H9 (cell line): Measurements from ENCODE around the gene TMED10. TPM values are rescaled to one million over a fixed set of nuclear protein-coding genes. Genes with fewer than 3 reads are reported as not detected.

Experiments used
- DNase-seq: peaks from one replicate; pipeline ENCODE4 v3.0.0-alpha.2; 2017
- H2AFZ ChIP-seq: one replicate; pipeline ENCODE4 v1.6.1; 2013; ENCODE audit warnings: mild to moderate bottlenecking, low read length, control low read depth, moderate library complexity
- H2AK5ac ChIP-seq: 2 replicates; pipeline ENCODE4 v1.6.1; 2013; ENCODE audit warnings: low read length, control low read depth, mixed read lengths; ENCODE audit not compliant: insufficient read length
- H2BK120ac ChIP-seq: one replicate; pipeline ENCODE4 v1.6.1; 2013; ENCODE audit warnings: low read depth, mild to moderate bottlenecking, low read length, control low read depth, inconsistent platforms; ENCODE audit not compliant: poor library complexity, severe bottlenecking
- H2BK12ac ChIP-seq: 2 replicates; pipeline ENCODE4 v1.6.1; 2013; ENCODE audit warnings: low read length, control low read depth, mixed read lengths, low read depth; ENCODE audit not compliant: insufficient read length
- H2BK15ac ChIP-seq: 2 replicates; pipeline ENCODE4 v1.6.1; 2013; ENCODE audit warnings: low read depth, low read length, control low read depth
- H2BK20ac ChIP-seq: one replicate; pipeline ENCODE4 v1.6.1; 2013; ENCODE audit warnings: low read depth, mild to moderate bottlenecking, low read length, control low read depth, inconsistent platforms; ENCODE audit not compliant: poor library complexity, severe bottlenecking
- H2BK5ac ChIP-seq: 2 replicates; pipeline ENCODE4 v1.6.1; 2013; ENCODE audit warnings: low read length, control low read depth, mixed read lengths; ENCODE audit not compliant: insufficient read length
- H3K14ac ChIP-seq: 2 replicates; pipeline ENCODE4 v1.6.1; 2013; ENCODE audit warnings: low read length, control low read depth; ENCODE audit not compliant: insufficient read depth
- H3K18ac ChIP-seq: 2 replicates; pipeline ENCODE4 v1.6.1; 2013; ENCODE audit warnings: low read depth, mild to moderate bottlenecking, mixed read lengths, low read length, control low read depth; ENCODE audit not compliant: insufficient read length
- H3K23ac ChIP-seq: 2 replicates; pipeline ENCODE4 v1.6.1; 2013; ENCODE audit warnings: low read length, control low read depth, mixed read lengths, low read depth; ENCODE audit not compliant: insufficient read length
- H3K23me2 ChIP-seq: 2 replicates; pipeline ENCODE4 v1.6.1; 2013; ENCODE audit warnings: low read depth, mild to moderate bottlenecking, mixed read lengths, low read length, control low read depth; ENCODE audit not compliant: insufficient read length, poor library complexity, severe bottlenecking
- H3K27ac ChIP-seq: 2 replicates; pipeline ENCODE4 v1.5.1; 2013; ENCODE audit warnings: low read length, control low read depth, mixed read lengths, low read depth; ENCODE audit not compliant: insufficient read length
- H3K27me3 ChIP-seq: 2 replicates; pipeline ENCODE4 v1.6.1; 2013; ENCODE audit warnings: low read length, control low read depth, inconsistent platforms; ENCODE audit not compliant: insufficient read depth
- H3K4ac ChIP-seq: 2 replicates; pipeline ENCODE4 v1.6.1; 2013; ENCODE audit warnings: low read depth, mild to moderate bottlenecking, control low read depth, inconsistent platforms, low read length, moderate library complexity
- H3K4me1 ChIP-seq: 2 replicates; pipeline ENCODE4 v1.6.1; 2013; ENCODE audit warnings: low read length, control low read depth, inconsistent platforms; ENCODE audit not compliant: insufficient read depth
- H3K4me2 ChIP-seq: 2 replicates; pipeline ENCODE4 v1.6.1; 2013; ENCODE audit warnings: low read length, control low read depth, mixed read lengths; ENCODE audit not compliant: insufficient read length, insufficient read depth
- H3K56ac ChIP-seq: 2 replicates; pipeline ENCODE4 v1.6.1; 2013; ENCODE audit warnings: low read depth, mild to moderate bottlenecking, mixed read lengths, low read length, control low read depth; ENCODE audit not compliant: insufficient read length
- H3K79me1 ChIP-seq: 2 replicates; pipeline ENCODE4 v1.6.1; 2013; ENCODE audit warnings: low read depth, mild to moderate bottlenecking, moderate library complexity, low read length, control low read depth, inconsistent platforms; ENCODE audit not compliant: insufficient read depth, poor library complexity, severe bottlenecking
- H3K79me2 ChIP-seq: 2 replicates; pipeline ENCODE4 v1.6.1; 2013; ENCODE audit warnings: low read length, control low read depth, inconsistent platforms; ENCODE audit not compliant: insufficient read depth
- H3K9ac ChIP-seq: 2 replicates; pipeline ENCODE4 v1.6.1; 2013; ENCODE audit warnings: low read length, control low read depth, mixed read lengths; ENCODE audit not compliant: insufficient read length; ENCODE audit errors: extremely low read depth
- H3K9me3 ChIP-seq: one replicate; pipeline ENCODE4 v1.6.1; 2013; ENCODE audit warnings: low read depth, low read length, inconsistent platforms; ENCODE audit not compliant: control insufficient read depth
- H3T11ph ChIP-seq: one replicate; pipeline ENCODE4 v1.6.1; 2013; ENCODE audit warnings: mild to moderate bottlenecking, low read length, control low read depth, inconsistent platforms
- H4K20me1 ChIP-seq: one replicate; pipeline ENCODE4 v1.6.1; 2013; ENCODE audit not compliant: control insufficient read depth, insufficient read length, insufficient read depth
- H4K5ac ChIP-seq: 2 replicates; pipeline ENCODE4 v1.6.1; 2013; ENCODE audit warnings: low read depth, mild to moderate bottlenecking, mixed read lengths, low read length, control low read depth; ENCODE audit not compliant: insufficient read length
- H4K8ac ChIP-seq: replicated peaks from 2 replicates; pipeline ENCODE4 v1.6.1; 2013; ENCODE audit warnings: low read length, control low read depth, mixed read lengths, low read depth; ENCODE audit not compliant: insufficient read length
- H4K91ac ChIP-seq: 2 replicates; pipeline ENCODE4 v1.6.1; 2013; ENCODE audit warnings: low read depth, mild to moderate bottlenecking, moderate library complexity, mixed read lengths, low read length, control low read depth; ENCODE audit not compliant: insufficient read length
- H3K27ac Mint-ChIP-seq, 3 experiments: 2 replicates in 2 of 3; 3 replicates in 1 of 3; pipeline ENCODE4 v1.8.0; 2020 to 2021; ENCODE audit warnings: mixed read lengths in 3 of 3, mild to moderate bottlenecking in 1 of 3, moderate library complexity in 1 of 3
- H3K27me3 Mint-ChIP-seq: 2 replicates; pipeline ENCODE4 v1.8.0; 2021; ENCODE audit warnings: low read depth, mild to moderate bottlenecking, moderate library complexity, mixed read lengths
- H3K36me3 Mint-ChIP-seq, 3 experiments: 2 replicates in 2 of 3; 3 replicates in 1 of 3; pipeline ENCODE4 v1.8.0; 2020 to 2021; ENCODE audit warnings: low read depth in 3 of 3, mixed read lengths in 3 of 3; ENCODE audit not compliant: insufficient read depth in 1 of 3
- H3K4me1 Mint-ChIP-seq, 2 experiments: 2 replicates each; pipeline ENCODE4 v1.8.0; 2020; ENCODE audit warnings: mixed read lengths in 2 of 2
- H3K4me3 Mint-ChIP-seq, 2 experiments: 2 replicates in 1 of 2; 3 replicates in 1 of 2; pipeline ENCODE4 v1.8.0; 2020 to 2021; ENCODE audit warnings: mild to moderate bottlenecking in 2 of 2, mixed read lengths in 2 of 2, moderate library complexity in 1 of 2
- H3K9me3 Mint-ChIP-seq, 2 experiments: 2 replicates in 1 of 2; 3 replicates in 1 of 2; pipeline ENCODE4 v1.8.0; 2020; ENCODE audit warnings: mild to moderate bottlenecking in 2 of 2, mixed read lengths in 2 of 2, moderate library complexity in 1 of 2
- WGBS: extraction: QIAGEN DNeasy Blood & Tissue Kit; methylation state at CpG from one replicate; pipeline ENCODE4 v1.1.7; 2013; ENCODE audit warnings: missing lambda C conversion rate, low lambda C conversion rate, mixed read lengths; ENCODE audit not compliant: insufficient read length; ENCODE audit errors: extremely low coverage; 5-methylcytosine and 5-hydroxymethylcytosine counted together
- total RNA-seq: library from RNA; stranded (reverse); gene quantifications from 2 replicates; pipeline ENCODE4 v1.2.1, GENCODE V29; 2021
- TF ChIP-seq, protein P1 (sequence below): fragments of 200-600 bp; sonication (generic); conservative IDR thresholded peaks from 3 replicates; pipeline ENCODE4 v1.8.0; 2021; ENCODE audit warnings: antibody characterized with exemption, mild to moderate bottlenecking

The TMED10 gene
- total RNA-seq, 1 experiment from 2014 or later = 176 TPM

DNA sequence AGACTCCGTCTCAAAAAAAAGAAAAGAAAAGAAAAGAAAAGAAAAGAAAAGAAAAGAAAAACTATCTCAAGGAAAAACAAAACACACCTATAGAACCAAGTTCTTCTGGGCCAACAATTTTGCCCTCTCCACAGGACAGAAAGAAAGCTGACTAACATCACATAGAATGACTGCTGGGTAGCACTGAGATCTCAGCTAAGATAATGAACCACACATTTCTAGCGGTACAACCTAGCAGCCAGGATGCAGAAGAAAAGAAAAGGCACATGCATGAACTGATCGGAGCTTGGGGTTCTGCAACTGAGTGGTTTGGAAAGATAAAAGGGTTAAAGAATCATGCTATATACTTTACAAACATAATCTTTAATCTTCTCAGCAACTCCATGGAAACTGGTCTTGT lies 19.5 kb downstream of the TMED10 start:
- Histone ChIP-seq H2BK20ac (no peak overlapping the region), H3K4me2 (no peak overlapping the region), H3K79me2 (no peaks in the 10 kb centered on the region; the same call in 1 of the 2 replicates), H3K4ac (no peak overlapping the region), H2AFZ (no peak overlapping the region), H3K4me1 (no peaks in the 10 kb centered on the region; the same call in 1 of the 2 replicates), H4K20me1 (no peaks in the 10 kb centered on the region), H3K23me2 (no peaks in the 10 kb centered on the region), H3K14ac (no peak overlapping the region), H4K91ac (no peak overlapping the region), H3K18ac (no peak overlapping the region), H4K5ac (no peak overlapping the region), H3T11ph (no peak overlapping the region), H3K56ac (no peak overlapping the region), H3K27me3 (no peaks in the 10 kb centered on the region), H3K23ac (no peak overlapping the region), H3K9ac (no peak overlapping the region), H3K9me3 (no peaks in the 10 kb centered on the region), H2BK12ac (no peak overlapping the region), H3K27ac (no peak overlapping the region), H2BK5ac (no peak overlapping the region), H2BK15ac (no peak overlapping the region), H2AK5ac (no peak overlapping the region), H4K8ac (no peak overlapping the region), H3K79me1 (no peaks in the 10 kb centered on the region), H2BK120ac (no peak overlapping the region)
- no peak for DNase-seq
- no CpG with 5 or more reads among the region's 3 CpGs for WGBS
- Mint-ChIP-seq H3K27ac (peak overlapping the region in 2 of 3 experiments; percentile 73 to 76; a peak in 3 of 7 replicates), H3K9me3 (no peaks in the 10 kb centered on the region), H3K4me3 (no peak overlapping the region), H3K27me3 (no peaks in the 10 kb centered on the region), H3K4me1 (peaks cover 27 to 28% of the 10 kb centered on the region in 2 experiments), H3K36me3 (peaks cover 0 to under 1% (median 0%) of the 10 kb centered on the region in 3 experiments; a peak in 1 of 7 replicates)
- TF ChIP-seq, protein P1, sequence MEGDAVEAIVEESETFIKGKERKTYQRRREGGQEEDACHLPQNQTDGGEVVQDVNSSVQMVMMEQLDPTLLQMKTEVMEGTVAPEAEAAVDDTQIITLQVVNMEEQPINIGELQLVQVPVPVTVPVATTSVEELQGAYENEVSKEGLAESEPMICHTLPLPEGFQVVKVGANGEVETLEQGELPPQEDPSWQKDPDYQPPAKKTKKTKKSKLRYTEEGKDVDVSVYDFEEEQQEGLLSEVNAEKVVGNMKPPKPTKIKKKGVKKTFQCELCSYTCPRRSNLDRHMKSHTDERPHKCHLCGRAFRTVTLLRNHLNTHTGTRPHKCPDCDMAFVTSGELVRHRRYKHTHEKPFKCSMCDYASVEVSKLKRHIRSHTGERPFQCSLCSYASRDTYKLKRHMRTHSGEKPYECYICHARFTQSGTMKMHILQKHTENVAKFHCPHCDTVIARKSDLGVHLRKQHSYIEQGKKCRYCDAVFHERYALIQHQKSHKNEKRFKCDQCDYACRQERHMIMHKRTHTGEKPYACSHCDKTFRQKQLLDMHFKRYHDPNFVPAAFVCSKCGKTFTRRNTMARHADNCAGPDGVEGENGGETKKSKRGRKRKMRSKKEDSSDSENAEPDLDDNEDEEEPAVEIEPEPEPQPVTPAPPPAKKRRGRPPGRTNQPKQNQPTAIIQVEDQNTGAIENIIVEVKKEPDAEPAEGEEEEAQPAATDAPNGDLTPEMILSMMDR = no peak
